Iris pigment epithelial cell (primary cell): ENCODE data around the gene FYCO1.
"Not testable (repeated sequence)": the region's sequence is repeated elsewhere in the genome, so short reads cannot be mapped to it uniquely, and the experiment has no call there.

Experiments
- DNase-seq: peaks from one replicate; pipeline ENCODE4 v3.0.0-alpha.2; 2011; ENCODE audit warnings: low read depth

Gene FYCO1

GRCh38 chr3:46010519-46011113, 15.0 kb upstream of the FYCO1 start:
- peak; percentile 42 for DNase-seq

GRCh38 chr3:46008058-46008457, 12.4 kb upstream of the FYCO1 start:
- no peak for DNase-seq

- no peak for DNase-seq
Observed at GRCh38 chr3:46007280-46007679, 11.7 kb upstream of the FYCO1 start.

DNA sequence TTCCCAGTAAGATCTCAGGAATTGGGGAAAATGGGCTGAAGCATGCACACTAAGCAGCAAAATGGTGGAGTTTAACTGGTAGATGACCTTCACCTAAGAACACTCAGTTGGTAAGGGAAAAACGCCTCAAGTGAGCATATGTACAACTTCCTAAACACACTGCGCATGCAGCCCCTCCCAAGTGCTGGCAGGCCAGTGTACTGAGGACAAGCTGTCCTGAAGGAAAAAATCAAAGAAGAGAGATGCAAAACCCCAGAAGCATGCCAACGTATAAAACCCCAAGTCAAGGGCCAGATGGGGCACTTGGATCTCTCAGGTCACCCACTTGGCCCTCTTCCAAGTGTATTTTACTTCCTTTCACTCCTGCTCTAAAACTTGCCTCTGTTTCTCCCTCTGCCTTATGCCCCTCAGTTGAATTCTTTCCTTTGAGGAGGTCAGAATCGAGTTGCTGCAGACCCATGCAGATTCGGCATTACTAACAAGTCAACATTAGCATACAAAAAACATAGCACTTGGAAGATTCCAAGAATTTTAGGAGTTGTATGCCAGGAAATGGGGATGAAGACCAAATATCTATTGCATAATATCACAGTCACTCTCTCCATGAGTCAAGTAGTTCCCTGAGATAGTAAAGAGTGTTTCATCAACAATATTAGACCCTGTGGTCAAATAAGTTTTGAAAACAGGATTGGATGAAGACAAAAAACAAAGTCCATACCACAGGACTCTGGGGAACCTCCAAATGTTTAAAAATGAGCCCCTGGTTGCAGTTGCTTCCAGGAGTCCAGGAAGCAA, 10.8 kb upstream of the FYCO1 start:
- peak; percentile 85 for DNase-seq

- DNase-seq: not testable (repeated sequence)
Observed at GRCh38 chr3:46003706-46004105, 8.1 kb upstream of the FYCO1 start.

DNA sequence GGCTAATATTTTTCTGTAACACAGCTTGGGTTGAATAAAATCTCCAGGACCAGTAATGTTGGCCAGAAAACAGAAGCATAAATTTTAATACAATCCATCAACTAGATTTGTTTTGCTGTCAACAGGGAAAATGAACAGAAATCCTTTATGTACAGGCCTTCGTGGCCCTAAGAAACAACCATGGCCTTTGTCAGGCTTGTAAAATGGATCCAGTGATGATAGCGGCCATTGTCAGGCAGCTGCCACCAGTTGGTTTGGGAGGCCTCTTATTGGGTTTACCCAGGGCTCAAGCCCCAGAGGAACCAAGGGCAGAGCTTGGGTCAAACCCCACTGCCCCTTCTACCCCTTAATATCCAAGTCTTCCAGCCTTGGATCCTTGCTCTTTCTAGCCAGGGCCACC, 5.6 kb upstream of the FYCO1 start:
- no peak for DNase-seq

GRCh38 chr3:45997942-45998341, 2.3 kb upstream of the FYCO1 start:
- no peak for DNase-seq

DNA sequence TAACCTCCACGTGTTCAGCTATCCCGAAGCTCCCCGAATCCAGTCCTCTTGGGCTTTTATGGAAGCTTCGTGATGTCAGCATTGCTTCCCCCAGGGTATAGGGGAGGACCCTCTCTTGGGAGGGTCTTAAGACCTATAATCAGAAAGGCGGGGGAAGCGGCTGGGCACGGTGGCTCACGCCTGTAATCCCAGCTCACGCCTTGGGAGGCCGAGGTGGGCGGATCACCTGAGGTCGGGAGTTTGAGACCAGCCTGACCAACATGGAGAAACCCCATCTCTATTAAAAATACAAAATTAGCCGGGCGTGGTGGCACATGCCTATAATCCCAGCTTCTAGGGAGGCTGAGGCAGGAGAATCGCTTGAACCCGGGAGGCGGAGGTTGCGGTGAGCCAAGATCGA, 1.9 kb upstream of the FYCO1 start:
- not testable (repeated sequence) for DNase-seq

GRCh38 chr3:45994419-45995235, 997 bp downstream of the FYCO1 start:
- no peak for DNase-seq

DNA sequence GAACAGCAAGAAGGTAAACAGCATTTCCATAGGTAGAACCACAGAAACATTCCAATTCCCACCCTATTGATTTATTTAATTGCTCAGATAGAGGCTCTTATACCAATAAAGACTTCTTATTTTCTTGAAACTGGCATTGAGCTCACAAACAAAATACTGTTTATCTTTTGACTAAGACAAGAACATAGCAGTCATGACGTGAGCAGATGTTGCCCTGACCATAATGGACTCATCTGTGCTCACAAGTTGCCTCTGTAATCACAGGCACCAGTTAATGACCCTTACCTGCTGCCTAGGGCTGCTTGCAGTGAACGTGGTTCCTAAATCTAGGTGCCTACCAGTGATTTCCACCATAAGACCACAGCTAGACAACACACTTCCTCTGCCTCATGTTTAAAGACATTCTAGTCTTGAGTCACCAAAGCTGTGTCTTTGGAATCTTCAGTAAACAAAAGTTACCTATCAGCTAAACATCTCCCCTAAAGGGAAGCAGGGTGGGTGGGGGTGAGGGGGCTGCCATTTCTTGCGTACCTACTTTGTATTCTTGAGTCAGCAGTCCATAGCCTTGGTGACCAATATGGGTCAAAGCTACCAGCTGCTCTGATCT, 2.1 kb downstream of the FYCO1 start:
- no peak for DNase-seq

DNA sequence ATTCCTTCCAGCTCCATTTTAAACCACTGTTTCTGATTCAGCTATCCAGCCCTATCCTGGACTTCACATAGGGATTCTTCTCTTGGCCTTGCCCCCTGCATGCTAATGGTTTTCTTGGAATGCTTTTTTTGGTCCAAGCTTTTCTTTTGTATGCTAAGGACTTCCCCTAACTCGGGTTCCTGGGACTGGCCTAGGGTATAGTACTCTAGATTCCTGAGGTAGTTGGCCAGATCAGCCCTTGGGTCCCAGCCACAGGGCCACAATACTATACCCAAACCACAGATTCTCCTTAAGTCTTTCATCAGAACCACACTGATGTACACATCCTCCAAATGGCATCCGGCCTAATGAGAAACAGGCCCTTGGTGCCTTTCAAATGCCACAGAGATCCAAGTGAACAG, 2.8 kb downstream of the FYCO1 start:
- DNase-seq: no peak

DNA sequence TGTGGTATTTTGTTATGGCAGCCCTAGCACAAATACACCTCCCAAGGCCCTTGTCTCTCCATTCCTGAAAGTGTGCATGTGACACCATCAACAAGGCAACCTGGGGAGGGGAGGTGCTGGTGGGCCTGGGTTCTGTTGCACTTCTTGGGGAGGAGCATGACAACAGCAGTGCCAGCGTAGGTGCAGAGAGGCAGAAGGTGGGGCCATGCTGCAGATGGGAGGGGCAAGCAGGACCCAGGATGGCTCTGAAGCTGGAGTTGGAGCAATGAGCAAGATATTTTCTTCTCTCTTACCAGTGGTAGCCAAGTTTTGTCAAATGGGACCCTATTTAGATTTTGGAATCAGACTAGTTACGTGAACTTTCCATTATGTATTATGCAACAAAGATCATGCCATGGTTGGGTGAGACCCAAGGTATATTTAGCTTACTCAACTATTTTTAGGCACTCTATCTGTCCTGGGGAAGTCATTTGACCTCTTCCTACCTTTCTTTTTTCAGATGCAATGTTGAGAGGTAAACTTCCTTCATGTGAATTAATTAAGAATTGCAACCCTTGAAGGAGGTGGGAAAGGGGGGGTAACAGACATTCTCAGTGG, 3.4 kb downstream of the FYCO1 start:
- DNase-seq: no peak

- no peak for DNase-seq
Observed at GRCh38 chr3:45991341-45991740, 4.3 kb downstream of the FYCO1 start.

DNA sequence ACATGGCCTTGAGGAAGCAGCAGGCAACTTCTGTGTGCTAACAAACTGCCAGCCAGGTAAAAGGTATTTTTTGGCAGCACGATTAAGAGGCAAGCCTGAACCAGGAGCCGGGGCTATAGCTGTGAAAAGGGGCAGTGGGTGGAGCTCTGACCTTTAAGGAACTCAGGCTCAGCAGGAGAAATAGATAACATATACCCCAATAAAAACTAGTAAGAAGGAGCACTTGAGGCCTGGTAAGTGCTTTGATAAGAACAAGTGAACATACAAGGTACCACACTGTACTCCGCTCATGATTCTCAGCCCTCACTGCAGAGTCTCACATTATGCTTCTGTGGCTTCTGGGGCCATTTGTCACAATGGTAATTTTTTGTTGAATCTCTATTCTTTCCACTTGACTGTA, 5.4 kb downstream of the FYCO1 start:
- DNase-seq: no peak

- peak; percentile 90 for DNase-seq
Observed at GRCh38 chr3:45988804-45989203, 6.8 kb downstream of the FYCO1 start.

DNA sequence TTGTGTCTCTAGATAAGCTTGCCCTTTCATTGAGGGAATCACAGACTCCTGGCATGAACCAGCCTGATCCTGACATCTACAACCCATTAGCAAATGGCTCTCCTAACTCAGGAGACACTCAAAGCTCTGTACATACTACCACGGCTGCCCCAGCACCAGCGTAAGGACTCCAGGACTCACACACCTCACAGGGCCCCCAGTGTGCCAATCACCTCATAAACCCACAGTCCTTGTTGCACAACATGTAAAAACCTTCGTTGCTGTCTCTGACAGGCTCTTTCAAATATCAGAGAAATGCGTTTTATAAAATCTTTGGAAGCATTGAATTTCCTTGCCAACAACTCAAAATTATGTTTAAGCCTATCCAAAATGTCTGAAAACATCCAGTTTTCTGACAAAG, 7.3 kb downstream of the FYCO1 start:
- DNase-seq: peak; percentile 56

GRCh38 chr3:45987368-45988291, 8.0 kb downstream of the FYCO1 start:
- DNase-seq: peak; percentile 55

DNA sequence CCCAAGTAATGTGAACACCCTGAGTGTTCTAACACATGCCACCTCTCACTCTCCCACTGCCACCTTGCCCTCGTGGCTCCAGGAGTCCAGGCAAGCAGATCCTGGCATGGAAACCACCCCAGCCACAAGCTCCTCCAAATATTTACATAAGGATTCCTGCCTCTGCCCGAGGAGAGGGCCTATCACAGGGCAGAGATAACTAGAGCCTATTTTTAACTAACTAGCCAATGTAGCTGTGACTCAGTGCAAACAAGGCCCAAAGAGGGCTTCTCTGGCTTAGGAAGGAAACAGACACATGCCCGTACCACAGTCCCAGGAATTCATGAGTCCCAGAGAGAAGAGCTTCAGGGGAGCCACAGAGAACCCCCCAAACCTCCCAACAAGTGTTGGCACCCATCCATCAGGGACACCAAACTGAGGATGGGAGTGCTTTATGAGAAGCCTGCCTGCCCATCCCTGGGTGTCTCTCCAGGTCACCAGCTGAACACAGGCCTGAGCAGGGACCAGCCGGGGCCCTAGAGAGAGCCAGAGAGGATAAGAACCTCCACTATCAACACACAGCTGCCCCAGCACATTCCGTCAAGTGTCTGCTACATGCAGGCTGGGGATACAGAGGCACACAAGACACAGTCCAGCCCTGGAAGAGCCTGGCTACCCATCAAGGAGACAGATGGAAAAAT, 9.2 kb downstream of the FYCO1 start:
- DNase-seq: peak; percentile 81

DNA sequence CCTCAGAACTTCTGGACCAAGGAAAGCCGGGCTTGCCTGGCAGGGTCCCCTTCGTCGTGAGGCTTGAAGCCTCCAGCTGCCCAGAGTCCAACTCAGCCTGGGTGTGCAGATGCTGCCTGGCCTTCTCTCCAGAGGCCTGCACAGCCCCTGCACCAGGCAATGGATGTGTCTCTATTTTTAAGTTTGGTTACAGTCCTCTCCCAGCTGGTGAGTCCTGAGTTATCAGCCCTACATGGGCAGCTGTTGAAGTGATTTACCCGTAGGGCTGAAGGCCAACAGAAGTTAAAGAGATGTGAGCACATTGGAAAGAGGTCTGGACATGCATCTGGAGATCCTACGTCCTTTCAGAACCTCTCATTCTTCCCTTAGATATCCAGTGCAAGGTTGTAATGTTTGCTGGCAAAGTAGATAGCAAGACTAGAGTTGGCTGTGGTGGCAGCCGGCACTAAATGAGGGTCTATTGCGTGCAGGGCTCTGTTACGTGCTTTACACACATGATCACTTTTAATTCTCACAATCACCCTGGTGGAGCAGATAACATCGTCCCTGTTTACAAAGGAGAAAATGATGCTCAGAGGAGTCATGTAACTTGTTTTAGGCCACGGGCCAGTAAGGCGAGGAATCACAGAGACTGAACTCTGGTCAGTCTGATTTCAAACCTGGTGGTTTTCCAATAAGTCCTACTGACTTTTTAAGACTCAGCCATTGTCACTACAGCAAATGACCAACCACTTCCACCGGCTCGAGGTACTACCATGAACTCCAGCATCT, 9.9 kb downstream of the FYCO1 start:
- DNase-seq: peak; percentile 34
